Measurements from ENCODE around the gene AFMID. TPM values are rescaled to one million over a fixed set of nuclear protein-coding genes. Genes with fewer than 3 reads are reported as not detected.

The AFMID gene
- total RNA-seq, 2 donors from 2014 or later: 23.1 to 34.1 TPM

- no peak for ATAC-seq (replicated peaks in 1 of 2)
- Mint-ChIP-seq H3K4me1 (ENCODE audit: low read depth) (peaks cover 75% of the 10 kb centered on the region), H3K4me3 (no peak overlapping the region), H3K27me3 (ENCODE audit: low read depth) (no peaks in the 10 kb centered on the region), H3K27ac (no peak overlapping the region), H3K36me3 (ENCODE audit: insufficient read depth in 2 of 2) (peaks cover 0 to 2% of the 10 kb centered on the region in 2 donors), H3K9me3 (peaks cover 2% of the 10 kb centered on the region in 2 donors)
- DNase-seq: no peak
Measured at GRCh38 chr17:78256707-78257591, 69.8 kb downstream of the AFMID start.

Other genes with a start within 250 kb of the AFMID start
- gene TNRC6C, start 228.7 kb upstream of the AFMID start, total RNA-seq: 10 to 100 TPM; 26.5 to 30.5 TPM
- gene TMC6, start 58.6 kb upstream of the AFMID start, total RNA-seq: 100 to 1,000 TPM; 129 to 137 TPM
- 100 to 1,000 TPM; 102 to 124 TPM for gene TMC8, start 56.6 kb upstream of the AFMID start, total RNA-seq
- under 1 TPM in 1 of 2 donors, not detected in 1; 0.58 TPM for gene C17orf99, start 41.0 kb upstream of the AFMID start, total RNA-seq
- 10 to 100 TPM; 87.6 to 92.0 TPM for gene SYNGR2, start 18.8 kb upstream of the AFMID start, total RNA-seq
- 10 to 100 TPM; 90.6 to 90.9 TPM for gene TK1, start 310 bp upstream of the AFMID start, total RNA-seq
- gene BIRC5, start 26.9 kb downstream of the AFMID start, total RNA-seq: 100 to 1,000 TPM in 1 of 2 donors, 10 to 100 TPM in 1; 78.9 to 104 TPM
- not detected for gene TMEM235, start 44.3 kb downstream of the AFMID start, total RNA-seq
- gene SOCS3, start 172.7 kb downstream of the AFMID start, total RNA-seq: 100 to 1,000 TPM; 164 to 212 TPM
- gene PGS1, start 191.3 kb downstream of the AFMID start, total RNA-seq: 100 to 1,000 TPM in 1 of 2 donors, 10 to 100 TPM in 1; 81.6 to 101 TPM